ENCODE results near the gene OR2F2.

The OR2F2 gene

GRCh38 chr7:143890558-143890957 is 44.5 kb upstream of the OR2F2 start:
- TF ChIP-seq CTCF (IDR thresholded peaks at IDR 0.05): no peak
- Histone ChIP-seq H3K79me2 (peaks cover 31% of the 10 kb centered on the region), H3K27ac (no peak overlapping the region), H3K9ac (no peak overlapping the region), H3K4me2 (ENCODE audit: low read length) (no peak overlapping the region), H3K9me3 (ENCODE audit: control insufficient read depth, low read length) (no peaks in the 10 kb centered on the region), H3K27me3 (ENCODE audit: control insufficient read depth, insufficient read depth, low read length) (no peaks in the 10 kb centered on the region), H3K36me3 (ENCODE audit: control insufficient read depth, insufficient read depth, low read length) (no peaks in the 10 kb centered on the region), H3K4me3 (ENCODE audit: low read depth, low read length) (no peak overlapping the region), H3K4me1 (no peaks in the 10 kb centered on the region), H2AFZ (no peak overlapping the region)

GRCh38 chr7:143891457-143891856 is 43.6 kb upstream of the OR2F2 start:
- H2AFZ ChIP-seq: no peak overlapping the region
- TF ChIP-seq CTCF (IDR thresholded peaks at IDR 0.05): no peak

GRCh38 chr7:143892527-143893300 is 42.3 kb upstream of the OR2F2 start:
- Histone ChIP-seq H3K36me3 (ENCODE audit: control insufficient read depth, insufficient read depth, low read length) (no peaks in the 10 kb centered on the region), H3K9me3 (ENCODE audit: control insufficient read depth, low read length) (no peaks in the 10 kb centered on the region), H3K27me3 (ENCODE audit: control insufficient read depth, insufficient read depth, low read length) (no peaks in the 10 kb centered on the region), H3K4me2 (ENCODE audit: low read length) (no peak overlapping the region), H2AFZ (no peak overlapping the region), H3K27ac (no peak overlapping the region), H3K9ac (no peak overlapping the region), H3K79me2 (peaks cover 26% of the 10 kb centered on the region), H3K4me1 (no peaks in the 10 kb centered on the region), H3K4me3 (ENCODE audit: low read depth, low read length) (no peak overlapping the region)
- TF ChIP-seq CTCF (IDR thresholded peaks at IDR 0.05): no peak

More at GRCh38 chr7:143891457-143891856, 43.6 kb upstream of the OR2F2 start:
- Histone ChIP-seq H3K4me3 (ENCODE audit: low read depth, low read length) (no peak overlapping the region), H3K27ac (no peak overlapping the region), H3K4me2 (ENCODE audit: low read length) (no peak overlapping the region), H3K9me3 (ENCODE audit: control insufficient read depth, low read length) (no peaks in the 10 kb centered on the region), H3K36me3 (ENCODE audit: control insufficient read depth, insufficient read depth, low read length) (no peaks in the 10 kb centered on the region), H3K27me3 (ENCODE audit: control insufficient read depth, insufficient read depth, low read length) (no peaks in the 10 kb centered on the region), H3K79me2 (peaks cover 26% of the 10 kb centered on the region), H3K4me1 (no peaks in the 10 kb centered on the region), H3K9ac (no peak overlapping the region)

GRCh38 chr7:143896667-143897066 is 38.4 kb upstream of the OR2F2 start:
- Histone ChIP-seq H3K9me3 (ENCODE audit: control insufficient read depth, low read length) (no peaks in the 10 kb centered on the region), H2AFZ (no peak overlapping the region), H3K36me3 (ENCODE audit: control insufficient read depth, insufficient read depth, low read length) (no peaks in the 10 kb centered on the region), H3K4me2 (ENCODE audit: low read length) (no peak overlapping the region), H3K27me3 (ENCODE audit: control insufficient read depth, insufficient read depth, low read length) (no peaks in the 10 kb centered on the region), H3K27ac (no peak overlapping the region), H3K9ac (no peak overlapping the region), H3K4me1 (no peaks in the 10 kb centered on the region), H3K4me3 (ENCODE audit: low read depth, low read length) (no peak overlapping the region), H3K79me2 (peaks cover 23% of the 10 kb centered on the region)
- no peak for TF ChIP-seq CTCF (IDR thresholded peaks at IDR 0.05)

GRCh38 chr7:143898810-143899209 is 36.2 kb upstream of the OR2F2 start:
- H3K79me2 ChIP-seq: peaks cover 20% of the 10 kb centered on the region
- no peak for TF ChIP-seq CTCF (IDR thresholded peaks at IDR 0.05)
- no peaks in the 10 kb centered on the region for H3K4me1 ChIP-seq
- no peak overlapping the region for H3K4me2 ChIP-seq (ENCODE audit: low read length)
- no peak overlapping the region for H3K4me3 ChIP-seq (ENCODE audit: low read depth, low read length)
- H3K27me3 ChIP-seq (ENCODE audit: control insufficient read depth, insufficient read depth, low read length): no peaks in the 10 kb centered on the region
- H3K27ac ChIP-seq: no peak overlapping the region
- H3K9me3 ChIP-seq (ENCODE audit: control insufficient read depth, low read length): no peaks in the 10 kb centered on the region
- H3K9ac ChIP-seq: no peak overlapping the region
- H3K36me3 ChIP-seq (ENCODE audit: control insufficient read depth, insufficient read depth, low read length): no peaks in the 10 kb centered on the region
- H2AFZ ChIP-seq: no peak overlapping the region

All from parathyroid adenoma (tissue), 2 donors.